Superior temporal gyrus (tissue), 1 donor: Measurements from ENCODE around the gene FAM200B.
A peak's percentile ranks its signal among the peaks of the same experiment; 100 is the strongest.

Experiments
- DNase-seq: peaks from one replicate; pipeline ENCODE4 v3.0.0-alpha.2; 2016; ENCODE audit errors: extremely low spot score

The FAM200B gene

GRCh38 chr4:15668566-15669435, 12.8 kb upstream of the FAM200B start:
- peak; percentile 72 for DNase-seq

GRCh38 chr4:15670576-15670975, 11.1 kb upstream of the FAM200B start:
- no peak for DNase-seq

GRCh38 chr4:15672101-15672500, 9.5 kb upstream of the FAM200B start:
- DNase-seq = no peak

GRCh38 chr4:15673337-15673736, 8.3 kb upstream of the FAM200B start:
- no peak for DNase-seq

- DNase-seq = no peak
These were observed 7.6 kb upstream of the FAM200B start for GRCh38 chr4:15674046-15674445.

GRCh38 chr4:15674926-15675325, 6.7 kb upstream of the FAM200B start:
- no peak for DNase-seq

GRCh38 chr4:15675356-15675755, 6.3 kb upstream of the FAM200B start:
- DNase-seq = no peak

GRCh38 chr4:15676039-15676438, 5.6 kb upstream of the FAM200B start:
- DNase-seq = no peak

- DNase-seq = no peak
These were observed 4.7 kb upstream of the FAM200B start for GRCh38 chr4:15676899-15677298.

- DNase-seq = no peak
These were observed 4.1 kb upstream of the FAM200B start for GRCh38 chr4:15677507-15677988.

- no peak for DNase-seq
These were observed 608 bp upstream of the FAM200B start for GRCh38 chr4:15681067-15681371.

GRCh38 chr4:15682242-15683142, 865 bp downstream of the FAM200B start:
- no peak for DNase-seq

- DNase-seq = no peak
These were observed 1.5 kb downstream of the FAM200B start for GRCh38 chr4:15683143-15683495.

- DNase-seq = no peak
These were observed 2.9 kb downstream of the FAM200B start for GRCh38 chr4:15684498-15684897.

GRCh38 chr4:15688051-15688450, 6.4 kb downstream of the FAM200B start:
- no peak for DNase-seq

- no peak for DNase-seq
These were observed 7.9 kb downstream of the FAM200B start for GRCh38 chr4:15689540-15689939.

- DNase-seq = no peak
These were observed 8.6 kb downstream of the FAM200B start for GRCh38 chr4:15690020-15690809.

GRCh38 chr4:15691346-15692135, 9.9 kb downstream of the FAM200B start:
- DNase-seq = peak; percentile 62

GRCh38 chr4:15692602-15693001, 11.0 kb downstream of the FAM200B start:
- no peak for DNase-seq

- no peak for DNase-seq
These were observed 12.8 kb downstream of the FAM200B start for GRCh38 chr4:15694431-15694830.

- no peak for DNase-seq
These were observed 13.6 kb downstream of the FAM200B start for GRCh38 chr4:15695240-15695699.
